B cell (primary cell): ENCODE results near the gene CHD6. TPM values are rescaled to one million over a fixed set of nuclear protein-coding genes. Genes with fewer than 3 reads are reported as not detected.

Source experiments
- ATAC-seq: fragments of 200-7000 bp; cut with Tn5 transposase; one replicate; pipeline ENCODE4 v1.10.0; 2021; ENCODE audit warnings: low read depth, mild to moderate bottlenecking, moderate number of reproducible peaks, moderate library complexity
- CTCF ChIA-PET: fragments of 350-600 bp; sonication (Branson Sonifier 250); formaldehyde crosslinking; loops from one replicate; lab custom pipeline; 2021; ENCODE audit warnings: antibody characterized with exemption, inconsistent platforms; lab: Charles Lee
- POLR2A ChIA-PET: fragments of 350-600 bp; sonication (Branson Sonifier 250); formaldehyde crosslinking; loops from one replicate; lab custom pipeline; 2021; ENCODE audit warnings: antibody characterized with exemption; lab: Charles Lee
- DNase-seq: peaks from one replicate; pipeline ENCODE4 v3.0.0; 2013
- H2AFZ ChIP-seq: 2 replicates; pipeline ENCODE4 v1.6.1; 2012; ENCODE audit warnings: mild to moderate bottlenecking, low read depth, low read length; ENCODE audit not compliant: insufficient read depth, poor library complexity, severe bottlenecking
- H3K27ac ChIP-seq, 2 donors: 1 replicate in 1 of 2; 2 replicates in 1 of 2; pipeline ENCODE4 v1.5.1; 2012 to 2013; ENCODE audit warnings: low read length in 2 of 2, mild to moderate bottlenecking in 2 of 2, moderate library complexity in 1 of 2
- H3K27me3 ChIP-seq, 4 experiments: fragments of 200-600 bp in 1 of 4; sonication (generic) in 1 of 4; replicated peaks in 1 of 4; 1 replicate in 2 of 4; 2 replicates in 2 of 4; pipeline versions ENCODE4 v1.6.1 to v1.7.0; 2013 to 2016; ENCODE audit warnings: low read length in 3 of 4, mild to moderate bottlenecking in 2 of 4, mixed read lengths in 1 of 4, moderate library complexity in 1 of 4; ENCODE audit not compliant: insufficient read depth in 4 of 4, control insufficient read depth in 3 of 4; ENCODE audit errors: control extremely low read depth in 1 of 4
- H3K36me3 ChIP-seq, 2 experiments: replicated peaks in 1 of 2; 1 replicate in 1 of 2; 2 replicates in 1 of 2; pipeline versions ENCODE4 v1.6.1 to v1.7.1; 2013; ENCODE audit warnings: low read length in 1 of 2; ENCODE audit not compliant: insufficient read depth in 2 of 2, control insufficient read depth in 1 of 2; ENCODE audit errors: control extremely low read depth in 1 of 2, extremely low read depth in 1 of 2
- H3K4me1 ChIP-seq, 2 donors: fragments of 200-600 bp in 1 of 2; sonication (generic) in 1 of 2; 1 replicate in 1 of 2; 2 replicates in 1 of 2; pipeline versions ENCODE4 v1.5.1 to v1.6.1; 2013 to 2017; ENCODE audit warnings: low read length in 2 of 2; ENCODE audit not compliant: control insufficient read depth in 2 of 2, insufficient read depth in 2 of 2
- H3K4me2 ChIP-seq: replicated peaks from 2 replicates; pipeline ENCODE3; 2012; ENCODE audit warnings: mild to moderate bottlenecking, low read depth, low read length; ENCODE audit not compliant: poor library complexity, severe bottlenecking
- H3K4me3 ChIP-seq, 5 experiments: fragments of 200-600 bp in 1 of 5; sonication (generic) in 1 of 5; 1 replicate in 3 of 5; 2 replicates in 2 of 5; pipeline versions ENCODE4 v1.5.1 to v1.7.0; 2011 to 2016; ENCODE audit warnings: low read length in 4 of 5, mild to moderate bottlenecking in 4 of 5, low read depth in 2 of 5, control low read depth in 1 of 5, moderate library complexity in 1 of 5; ENCODE audit not compliant: insufficient read depth in 1 of 5; ENCODE audit errors: control extremely low read depth in 1 of 5, extremely low read depth in 1 of 5
- H3K79me2 ChIP-seq: fragments of 200-600 bp; sonication (generic); one replicate; pipeline ENCODE4 v1.6.0; 2016; ENCODE audit warnings: low read length; ENCODE audit not compliant: control insufficient read depth, insufficient read depth
- H3K9ac ChIP-seq: fragments of 200-600 bp; sonication (generic); 2 replicates; pipeline ENCODE4 v1.6.1; 2017; ENCODE audit warnings: mild to moderate bottlenecking, low read length, moderate library complexity
- H3K9me3 ChIP-seq, 3 donors: one replicate each; pipeline versions ENCODE4 v1.6.1 to v1.7.1; 2013; ENCODE audit warnings: low read length in 2 of 3; ENCODE audit not compliant: control insufficient read depth in 2 of 3, insufficient read depth in 1 of 3; ENCODE audit errors: control extremely low read depth in 1 of 3
- H4K20me1 ChIP-seq: 2 replicates; pipeline ENCODE4 v1.6.0; 2012; ENCODE audit warnings: mild to moderate bottlenecking, low read length; ENCODE audit not compliant: insufficient read depth, control insufficient read depth, poor library complexity, severe bottlenecking
- H3K27ac Mint-ChIP-seq: one replicate; pipeline ENCODE4 v1.8.0; 2021; ENCODE audit warnings: mixed read lengths
- H3K27me3 Mint-ChIP-seq: one replicate; pipeline ENCODE4 v1.8.0; 2021; ENCODE audit warnings: mixed read lengths
- H3K4me1 Mint-ChIP-seq: one replicate; pipeline ENCODE4 v1.8.0; 2021; ENCODE audit warnings: mixed read lengths
- H3K4me3 Mint-ChIP-seq: one replicate; pipeline ENCODE4 v1.8.0; 2021; ENCODE audit warnings: mixed read lengths
- H3K9me3 Mint-ChIP-seq: one replicate; pipeline ENCODE4 v1.8.0; 2022; ENCODE audit warnings: mixed read lengths; ENCODE audit not compliant: insufficient read depth
- CTCF ChIP-seq: fragments of 200-600 bp; IDR thresholded peaks from one replicate; pipeline ENCODE4 v1.8.0; 2022; ENCODE audit warnings: antibody characterized with exemption, mild to moderate bottlenecking
- EZH2 ChIP-seq: IDR thresholded peaks from 2 replicates; pipeline ENCODE4 v1.6.1; 2012; ENCODE audit warnings: borderline replicate concordance, low read depth, mild to moderate bottlenecking, moderate library complexity, low read length; ENCODE audit not compliant: insufficient read depth, poor library complexity, severe bottlenecking
- WGBS: methylation state at CpG from one replicate; pipeline ENCODE4 v1.1.5; 2013; ENCODE audit warnings: missing lambda C conversion rate; ENCODE audit not compliant: insufficient coverage; 5-methylcytosine and 5-hydroxymethylcytosine counted together
- intact Hi-C: fragments of 100-400 bp; cut with micrococcal nuclease; formaldehyde crosslinking; loops from one replicate; pipeline ENCODE4 v1.10.0; 2022
- polyA plus RNA-seq: library from polyadenylated mRNA; depleted of rRNA; stranded (reverse); fragments of >200 nt; gene quantifications from 2 replicates; pipeline ENCODE4 v1.2.3, GENCODE V29; 2012
- total RNA-seq, 2 donors: library from RNA; stranded (reverse); fragments of 120-200 nt in 1 of 2; gene quantifications; 1 replicate in 1 of 2; 2 replicates in 1 of 2; pipeline versions ENCODE4 v1.2.3 to v1.2.4, GENCODE V29; 2013 to 2022

CHD6 gene
- total and polyA plus RNA-seq, 2 donors (not counting 1 experiment from before 2014, with no cell fraction given), result 10.3 to 117 TPM

- no peaks in the 10 kb centered on the region for H4K20me1 ChIP-seq
Observed at GRCh38 chr20:41363601-41364000, 254.6 kb downstream of the CHD6 start.

GRCh38 chr20:41362748-41363140 lies 255.4 kb downstream of the CHD6 start:
- Mint-ChIP-seq H3K9me3 (no peaks in the 10 kb centered on the region), H3K4me1 (peaks cover 6% of the 10 kb centered on the region), H3K27ac (no peak overlapping the region), H3K27me3 (peaks cover 20% of the 10 kb centered on the region), H3K4me3 (no peak overlapping the region)
- intact Hi-C loops, result no loop called here
- Histone ChIP-seq H3K4me1 (no peaks in the 10 kb centered on the region), H3K79me2 (no peaks in the 10 kb centered on the region), H3K9ac (no peak overlapping the region), H3K27me3 (peaks cover 0 to 10% (median 6%) of the 10 kb centered on the region in 4 experiments), H3K36me3 (no peaks in the 10 kb centered on the region), H3K4me3 (no peak overlapping the region), H3K27ac (no peak overlapping the region), H2AFZ (no peak overlapping the region), H3K9me3 (no peaks in the 10 kb centered on the region), H4K20me1 (no peaks in the 10 kb centered on the region), H3K4me2 (no peak overlapping the region)
- CTCF ChIA-PET, result no interaction called here
- ATAC-seq, result no peak
- no peak for DNase-seq
- POLR2A ChIA-PET, result interaction anchor here (0.6 kb wide), 1 partner anchor 175 kb away, joined by 8 read pairs; no protein-coding TSS in a partner anchor
- TF ChIP-seq EZH2 (no peak), CTCF (no peak)
- 70% methylated on average over 5 of the region's 5 CpGs for WGBS

More at GRCh38 chr20:41363601-41364000, 254.6 kb downstream of the CHD6 start:
- H3K4me3 ChIP-seq, result no peak overlapping the region
- no peak overlapping the region for H3K9ac ChIP-seq
- intact Hi-C loops, result no loop called here
- H3K27ac ChIP-seq, result no peak overlapping the region
- H3K4me2 ChIP-seq, result no peak overlapping the region
- H3K9me3 Mint-ChIP-seq, result no peaks in the 10 kb centered on the region
- peaks cover 0 to 12% (median 7%) of the 10 kb centered on the region in 4 experiments for H3K27me3 ChIP-seq
- POLR2A ChIA-PET, result no interaction called here
- no peak overlapping the region for H2AFZ ChIP-seq
- H3K4me3 Mint-ChIP-seq, result no peak overlapping the region
- peaks cover 26% of the 10 kb centered on the region for H3K27me3 Mint-ChIP-seq
- TF ChIP-seq CTCF (no peak), EZH2 (no peak)
- peaks cover 6% of the 10 kb centered on the region for H3K4me1 Mint-ChIP-seq
- H3K4me1 ChIP-seq, result no peaks in the 10 kb centered on the region
- H3K79me2 ChIP-seq, result no peaks in the 10 kb centered on the region
- no peak overlapping the region for H3K27ac Mint-ChIP-seq
- H3K9me3 ChIP-seq, result no peaks in the 10 kb centered on the region
- ATAC-seq (no peak), DNase-seq (no peak)
- H3K36me3 ChIP-seq, result no peaks in the 10 kb centered on the region
- WGBS, result 93% methylated on average over 6 of the region's 7 CpGs
- CTCF ChIA-PET, result no interaction called here
